Measurements from ENCODE around the gene CLNK. TPM values are rescaled to one million over a fixed set of nuclear protein-coding genes. Genes with fewer than 3 reads are reported as not detected.

Gene CLNK
- total and polyA plus RNA-seq, 2 experiments from 2014 or later, result not detected

GRCh38 chr4:10640561-10641201, 43.9 kb downstream of the CLNK start:
- no peak overlapping the region for H3K4me2 ChIP-seq
- H4K20me1 ChIP-seq (ENCODE audit: insufficient read depth, poor library complexity, severe bottlenecking), result no peaks in the 10 kb centered on the region
- H2AFZ ChIP-seq, result no peak overlapping the region
- no peaks in the 10 kb centered on the region for H3K9me2 ChIP-seq (replicated peaks; ENCODE audit: insufficient read depth)
- 68% methylated on average over 5 of the region's 5 CpGs for whole genome bisulfite sequencing (ENCODE audit: low lambda C conversion rate, missing lambda C conversion rate)
- no peak overlapping the region for H3K4me3 ChIP-seq
- no peaks in the 10 kb centered on the region for H3K4me1 ChIP-seq (ENCODE audit: insufficient read depth)
- TF ChIP-seq EZH2phosphoT487 (IDR thresholded peaks at IDR 0.05; ENCODE audit: low read depth, severe bottlenecking, unreplicated experiment), result no peak
- no peaks in the 10 kb centered on the region for H3K79me2 ChIP-seq
- no peak overlapping the region for H3K27ac ChIP-seq
- no peaks in the 10 kb centered on the region for H3K36me3 ChIP-seq (replicated peaks; ENCODE audit: insufficient read depth, low read depth)
- DNase-seq (ENCODE audit: low spot score), result no peak
- H3K9me3 ChIP-seq (ENCODE audit: low read depth), result no peaks in the 10 kb centered on the region
- H3K27me3 ChIP-seq, result no peaks in the 10 kb centered on the region

GRCh38 chr4:10639664-10640063, 44.9 kb downstream of the CLNK start:
- no peak for TF ChIP-seq EZH2phosphoT487 (IDR thresholded peaks at IDR 0.05; ENCODE audit: low read depth, severe bottlenecking, unreplicated experiment)
- TF ChIP-seq CTCF (IDR thresholded peaks at IDR 0.05; ENCODE audit: poor library complexity), result no peak
- no peak for TF ChIP-seq EZH2 (IDR thresholded peaks at IDR 0.05; ENCODE audit: borderline replicate concordance)
- 96% methylated on average over 2 of the region's 2 CpGs for WGBS (ENCODE audit: low lambda C conversion rate, missing lambda C conversion rate)

GRCh38 chr4:10639100-10639499, 45.5 kb downstream of the CLNK start:
- 92% methylated on average over 1 of the region's 1 CpG for WGBS (ENCODE audit: low lambda C conversion rate, missing lambda C conversion rate)
- Histone ChIP-seq H3K4me2 (no peak overlapping the region), H3K27ac (no peak overlapping the region), H4K20me1 (ENCODE audit: insufficient read depth, poor library complexity, severe bottlenecking) (no peaks in the 10 kb centered on the region), H3K9me3 (ENCODE audit: low read depth) (no peaks in the 10 kb centered on the region), H3K4me3 (no peak overlapping the region), H3K79me2 (no peaks in the 10 kb centered on the region), H3K9me2 (replicated peaks; ENCODE audit: insufficient read depth) (no peaks in the 10 kb centered on the region), H2AFZ (no peak overlapping the region), H3K27me3 (no peaks in the 10 kb centered on the region), H3K36me3 (replicated peaks; ENCODE audit: insufficient read depth, low read depth) (no peaks in the 10 kb centered on the region), H3K4me1 (ENCODE audit: insufficient read depth) (no peaks in the 10 kb centered on the region)
- no peak for DNase-seq (ENCODE audit: low spot score)
- TF ChIP-seq EZH2 (IDR thresholded peaks at IDR 0.05; ENCODE audit: borderline replicate concordance), result no peak
- no peak for TF ChIP-seq CTCF (IDR thresholded peaks at IDR 0.05; ENCODE audit: poor library complexity)
- no peak for TF ChIP-seq EZH2phosphoT487 (IDR thresholded peaks at IDR 0.05; ENCODE audit: low read depth, severe bottlenecking, unreplicated experiment)

More at GRCh38 chr4:10639664-10640063, 44.9 kb downstream of the CLNK start:
- Histone ChIP-seq H2AFZ (no peak overlapping the region), H3K9me2 (replicated peaks; ENCODE audit: insufficient read depth) (no peaks in the 10 kb centered on the region), H3K4me2 (no peak overlapping the region), H3K4me1 (ENCODE audit: insufficient read depth) (no peaks in the 10 kb centered on the region), H4K20me1 (ENCODE audit: insufficient read depth, poor library complexity, severe bottlenecking) (no peaks in the 10 kb centered on the region), H3K79me2 (no peaks in the 10 kb centered on the region), H3K9me3 (ENCODE audit: low read depth) (no peaks in the 10 kb centered on the region), H3K36me3 (replicated peaks; ENCODE audit: insufficient read depth, low read depth) (no peaks in the 10 kb centered on the region), H3K27me3 (no peaks in the 10 kb centered on the region), H3K27ac (no peak overlapping the region), H3K4me3 (no peak overlapping the region)
- DNase-seq (ENCODE audit: low spot score), result no peak

- 64% methylated on average over 6 of the region's 6 CpGs for WGBS (ENCODE audit: low lambda C conversion rate, missing lambda C conversion rate)
- H3K4me3 ChIP-seq, result no peak overlapping the region
- no peaks in the 10 kb centered on the region for H3K27me3 ChIP-seq
Observed at GRCh38 chr4:10635091-10635490, 49.5 kb downstream of the CLNK start.

More at GRCh38 chr4:10635091-10635490, 49.5 kb downstream of the CLNK start:
- Histone ChIP-seq H3K4me2 (no peak overlapping the region), H3K9me3 (ENCODE audit: low read depth) (no peaks in the 10 kb centered on the region), H4K20me1 (ENCODE audit: insufficient read depth, poor library complexity, severe bottlenecking) (no peaks in the 10 kb centered on the region), H2AFZ (no peak overlapping the region), H3K9me2 (replicated peaks; ENCODE audit: insufficient read depth) (no peaks in the 10 kb centered on the region), H3K79me2 (no peaks in the 10 kb centered on the region), H3K27ac (no peak overlapping the region), H3K36me3 (replicated peaks; ENCODE audit: insufficient read depth, low read depth) (no peaks in the 10 kb centered on the region), H3K4me1 (ENCODE audit: insufficient read depth) (no peaks in the 10 kb centered on the region)
- DNase-seq (ENCODE audit: low spot score), result no peak
- TF ChIP-seq EZH2 (IDR thresholded peaks at IDR 0.05; ENCODE audit: borderline replicate concordance), result no peak
- TF ChIP-seq EZH2phosphoT487 (IDR thresholded peaks at IDR 0.05; ENCODE audit: low read depth, severe bottlenecking, unreplicated experiment), result no peak
- TF ChIP-seq CTCF (IDR thresholded peaks at IDR 0.05; ENCODE audit: poor library complexity), result no peak
